Measurements from ENCODE around the gene CSNK1G1.

The CSNK1G1 gene

DNA sequence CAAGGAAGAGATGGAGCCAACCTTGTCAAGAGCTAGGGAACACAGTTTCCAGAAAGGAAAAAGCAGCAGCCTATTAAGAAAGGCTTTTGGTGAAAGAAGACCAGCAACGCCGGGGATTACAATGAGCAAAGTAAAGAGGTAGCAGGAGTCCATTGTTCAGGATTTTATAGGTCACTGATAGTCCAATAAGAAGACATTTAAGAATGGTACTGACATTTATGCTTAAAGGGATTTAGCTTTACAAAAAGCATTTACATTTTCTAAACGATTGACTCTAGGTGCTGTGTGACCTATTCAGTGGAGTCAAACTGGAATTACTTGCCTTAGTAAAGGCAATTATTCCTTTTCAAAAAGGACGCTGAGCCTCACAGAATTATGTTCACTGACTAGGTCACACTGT lies 40.8 kb downstream of the CSNK1G1 start:
- H3K4me3 ChIP-seq (replicated peaks in 1 of 2; ENCODE audit: low read depth in 2 of 2, low read length in 2 of 2) = no peak overlapping the region
- TF ChIP-seq, protein P1, sequence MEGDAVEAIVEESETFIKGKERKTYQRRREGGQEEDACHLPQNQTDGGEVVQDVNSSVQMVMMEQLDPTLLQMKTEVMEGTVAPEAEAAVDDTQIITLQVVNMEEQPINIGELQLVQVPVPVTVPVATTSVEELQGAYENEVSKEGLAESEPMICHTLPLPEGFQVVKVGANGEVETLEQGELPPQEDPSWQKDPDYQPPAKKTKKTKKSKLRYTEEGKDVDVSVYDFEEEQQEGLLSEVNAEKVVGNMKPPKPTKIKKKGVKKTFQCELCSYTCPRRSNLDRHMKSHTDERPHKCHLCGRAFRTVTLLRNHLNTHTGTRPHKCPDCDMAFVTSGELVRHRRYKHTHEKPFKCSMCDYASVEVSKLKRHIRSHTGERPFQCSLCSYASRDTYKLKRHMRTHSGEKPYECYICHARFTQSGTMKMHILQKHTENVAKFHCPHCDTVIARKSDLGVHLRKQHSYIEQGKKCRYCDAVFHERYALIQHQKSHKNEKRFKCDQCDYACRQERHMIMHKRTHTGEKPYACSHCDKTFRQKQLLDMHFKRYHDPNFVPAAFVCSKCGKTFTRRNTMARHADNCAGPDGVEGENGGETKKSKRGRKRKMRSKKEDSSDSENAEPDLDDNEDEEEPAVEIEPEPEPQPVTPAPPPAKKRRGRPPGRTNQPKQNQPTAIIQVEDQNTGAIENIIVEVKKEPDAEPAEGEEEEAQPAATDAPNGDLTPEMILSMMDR (IDR thresholded peaks at IDR 0.05; ENCODE audit: low read depth, low read length) = no peak
- DNase-seq (ENCODE audit: low read depth in 2 of 2) = no peak

DNA sequence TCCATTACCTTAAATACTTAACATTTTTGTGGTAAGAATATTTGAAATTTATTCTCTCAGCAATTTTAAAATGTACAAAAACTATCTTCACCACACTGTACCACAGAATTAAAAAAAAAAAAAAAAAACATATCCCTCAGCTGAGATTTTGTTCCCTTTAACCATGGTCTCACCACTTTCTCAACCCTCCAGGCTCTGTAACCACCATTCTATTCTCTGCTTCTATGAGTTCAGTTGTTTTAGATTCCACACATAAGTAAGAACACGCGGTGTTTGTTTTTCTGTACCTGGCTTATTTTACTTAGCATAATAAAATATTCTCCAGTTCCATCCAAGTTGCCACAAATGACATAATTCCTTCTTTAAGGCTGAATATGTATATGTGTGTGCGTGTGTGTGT lies 41.5 kb downstream of the CSNK1G1 start:
- TF ChIP-seq, protein P1 (IDR thresholded peaks at IDR 0.05; ENCODE audit: low read depth, low read length) = no peak
- H3K4me3 ChIP-seq (replicated peaks in 1 of 2; ENCODE audit: low read depth in 2 of 2, low read length in 2 of 2) = no peak overlapping the region
- DNase-seq (ENCODE audit: low read depth in 2 of 2) = no peak

DNA sequence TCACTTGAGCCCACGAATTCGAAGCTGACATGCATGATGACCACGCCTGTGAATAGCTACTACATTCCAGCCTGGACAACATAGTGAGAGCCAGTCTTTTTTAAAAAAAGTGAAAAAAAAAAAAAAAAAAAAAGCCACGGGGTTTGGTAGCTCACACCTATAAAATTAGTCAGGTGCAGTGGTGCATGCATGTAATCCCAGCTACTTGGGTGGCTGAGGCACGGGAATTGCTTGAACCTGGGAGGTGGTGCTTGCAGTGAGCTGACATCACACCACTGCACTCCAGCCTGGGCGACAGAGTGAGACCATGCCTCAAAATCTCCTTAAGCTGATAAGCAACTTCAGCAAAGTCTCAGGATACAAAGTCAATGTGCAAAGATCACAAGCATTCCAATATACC lies 44.4 kb downstream of the CSNK1G1 start:
- H3K4me3 ChIP-seq (replicated peaks in 1 of 2; ENCODE audit: low read depth in 2 of 2, low read length in 2 of 2) = no peak overlapping the region
- TF ChIP-seq, protein P1 (IDR thresholded peaks at IDR 0.05; ENCODE audit: low read depth, low read length) = no peak
- no peak for DNase-seq (ENCODE audit: low read depth in 2 of 2)

DNA sequence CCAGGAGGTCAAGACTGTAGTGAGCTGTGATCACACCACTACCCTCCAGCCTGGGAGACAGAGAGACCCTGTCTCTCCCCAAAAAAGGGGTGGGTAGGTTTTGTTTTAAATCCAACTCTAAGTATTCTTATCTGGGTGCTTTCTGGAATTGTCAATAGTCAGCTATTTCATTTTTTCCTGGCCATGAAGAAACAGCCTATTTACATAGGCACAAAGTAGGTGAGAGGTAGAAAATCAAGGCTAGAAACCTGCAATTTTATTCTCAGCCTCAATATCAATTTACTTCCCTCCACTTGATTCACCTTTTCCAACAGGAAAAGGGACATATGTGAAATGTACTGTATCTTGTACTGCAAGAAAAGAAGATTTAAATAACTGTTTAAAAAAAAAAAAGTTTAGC lies 45.9 kb downstream of the CSNK1G1 start:
- TF ChIP-seq, protein P1 (IDR thresholded peaks at IDR 0.05; ENCODE audit: low read depth, low read length) = no peak
- no peak overlapping the region for H3K4me3 ChIP-seq (replicated peaks in 1 of 2; ENCODE audit: low read depth in 2 of 2, low read length in 2 of 2)
- DNase-seq (ENCODE audit: low read depth in 2 of 2) = no peak

DNA sequence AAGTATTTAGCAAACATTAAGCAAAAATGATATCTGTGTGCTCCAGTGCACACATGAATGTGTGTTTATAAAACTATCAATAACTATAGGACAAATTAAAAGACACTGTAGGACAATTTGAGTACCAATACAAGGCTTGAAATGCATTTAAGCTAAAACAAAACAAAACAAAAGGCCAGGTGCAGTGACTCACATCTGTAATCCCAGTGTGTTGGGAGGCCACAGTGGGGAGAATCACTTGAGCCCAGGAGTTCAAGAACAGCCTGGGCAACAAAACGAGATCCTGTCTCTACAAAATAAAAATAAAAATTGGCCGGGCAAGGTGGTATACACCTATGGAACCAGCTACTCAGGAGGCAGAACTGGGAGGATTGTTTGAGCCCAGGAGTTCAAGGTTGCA lies 50.7 kb downstream of the CSNK1G1 start:
- peak in 1 of 2 donors; percentile 43 for DNase-seq (ENCODE audit: low read depth in 2 of 2)
- no peak overlapping the region for H3K4me3 ChIP-seq (replicated peaks in 1 of 2; ENCODE audit: low read depth in 2 of 2, low read length in 2 of 2)
- TF ChIP-seq, protein P1 (IDR thresholded peaks at IDR 0.05; ENCODE audit: low read depth, low read length) = no peak

DNA sequence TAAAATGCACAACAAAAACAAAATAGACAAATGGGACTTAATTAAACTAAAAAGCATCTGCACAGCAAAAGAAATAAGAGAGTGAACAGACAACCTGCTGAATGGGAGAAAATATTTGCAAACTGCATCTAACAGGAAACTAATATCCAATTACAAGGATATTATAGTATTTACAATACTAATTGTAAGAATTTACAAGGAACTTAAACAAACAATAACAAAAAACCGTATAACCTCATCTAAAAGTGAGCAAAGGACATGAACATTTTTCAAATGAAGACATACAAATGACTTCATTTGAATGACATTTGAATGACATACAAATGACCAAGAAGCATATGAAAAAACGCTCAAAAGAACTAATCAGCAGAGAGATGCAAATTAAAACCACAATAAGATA lies 66.4 kb downstream of the CSNK1G1 start:
- H3K4me3 ChIP-seq (replicated peaks in 1 of 2; ENCODE audit: low read depth in 2 of 2, low read length in 2 of 2) = no peak overlapping the region
- no peak for DNase-seq (ENCODE audit: low read depth in 2 of 2)
- TF ChIP-seq, protein P1 (IDR thresholded peaks at IDR 0.05; ENCODE audit: low read depth, low read length) = no peak

DNA sequence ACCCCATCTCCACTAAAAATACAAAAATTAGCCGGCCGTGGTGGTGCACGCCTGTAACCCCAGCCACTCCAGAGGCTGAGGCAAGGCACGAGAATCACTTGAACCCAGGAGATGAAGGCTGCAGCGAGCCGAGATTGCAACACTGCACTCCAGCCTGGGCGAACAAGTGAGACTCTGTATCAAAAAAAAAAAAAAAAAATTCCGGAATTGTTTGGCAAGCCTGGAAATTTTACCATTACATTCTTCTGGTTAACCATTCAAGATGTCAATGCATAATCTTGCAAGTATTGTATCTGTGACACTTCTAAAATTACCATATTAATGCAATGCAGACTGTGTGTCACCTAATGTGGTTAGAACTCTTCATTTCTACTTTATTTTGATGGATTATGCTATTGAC lies 67.0 kb downstream of the CSNK1G1 start:
- TF ChIP-seq, protein P1 (IDR thresholded peaks at IDR 0.05; ENCODE audit: low read depth, low read length) = no peak
- DNase-seq (ENCODE audit: low read depth in 2 of 2) = peak in 1 of 2 donors; percentile 2
- no peak overlapping the region for H3K4me3 ChIP-seq (replicated peaks in 1 of 2; ENCODE audit: low read depth in 2 of 2, low read length in 2 of 2)
